Naive thymus-derived CD8-positive, alpha-beta T cell (primary cell): ENCODE results near the gene HAPLN1. TPM values are rescaled to one million over a fixed set of nuclear protein-coding genes. Genes with fewer than 3 reads are reported as not detected.
A peak's percentile ranks its signal among the peaks of the same experiment; 100 is the strongest.

ENCODE experiments used
- ATAC-seq, 2 donors: fragments of 150-1000 bp; cut with Tn5 transposase in 1 of 2; sonication (Bioruptor Pico), chemical (Tn5 transposase) in 1 of 2; 1 replicate in 1 of 2; 2 replicates in 1 of 2; pipeline ENCODE4 v1.10.0; 2021; ENCODE audit warnings: mild to moderate bottlenecking in 2 of 2, moderate library complexity in 2 of 2
- POLR2A ChIA-PET: fragments of 350-600 bp; sonication (Branson Sonifier 250); formaldehyde crosslinking; loops from one replicate; lab custom pipeline; 2021; ENCODE audit warnings: antibody characterized with exemption; lab: Charles Lee
- DNase-seq, 10 donors: peaks; one replicate each; pipeline versions ENCODE4 v3.0.0 to v3.0.0-alpha.2; 2020 to 2022
- H3K27ac Mint-ChIP-seq, 10 donors: one replicate each; pipeline ENCODE4 v1.8.0; 2020 to 2022; ENCODE audit warnings: mild to moderate bottlenecking in 10 of 10, mixed read lengths in 10 of 10, moderate library complexity in 4 of 10, inconsistent platforms in 1 of 10
- H3K27me3 Mint-ChIP-seq, 5 donors: one replicate each; pipeline ENCODE4 v1.8.0; 2021 to 2022; ENCODE audit warnings: mixed read lengths in 5 of 5
- H3K36me3 Mint-ChIP-seq, 3 donors: one replicate each; pipeline ENCODE4 v1.8.0; 2020 to 2022; ENCODE audit warnings: mixed read lengths in 3 of 3, mild to moderate bottlenecking in 2 of 3, inconsistent platforms in 1 of 3
- H3K4me1 Mint-ChIP-seq, 4 donors: one replicate each; pipeline ENCODE4 v1.8.0; 2021 to 2022; ENCODE audit warnings: mixed read lengths in 4 of 4
- H3K4me3 Mint-ChIP-seq, 10 donors: one replicate each; pipeline ENCODE4 v1.8.0; 2020 to 2022; ENCODE audit warnings: mild to moderate bottlenecking in 10 of 10, mixed read lengths in 10 of 10, moderate library complexity in 6 of 10, inconsistent platforms in 1 of 10
- H3K9me3 Mint-ChIP-seq, 9 donors: one replicate each; pipeline ENCODE4 v1.8.0; 2020 to 2022; ENCODE audit warnings: mixed read lengths in 9 of 9, mild to moderate bottlenecking in 3 of 9, inconsistent platforms in 1 of 9, moderate library complexity in 1 of 9
- polyA plus RNA-seq, 3 donors: library from polyadenylated mRNA; unstranded; fragments of 300-500 nt; fragmentation: Illumina TruSeq; gene quantifications; one replicate each; pipeline ENCODE4 v1.2.3, GENCODE V29; 2021
- total RNA-seq, 8 experiments: library from RNA in 2 of 8; stranded (reverse) in 2 of 8; gene quantifications; one replicate each; pipeline ENCODE4 v1.2.3 and lab custom pipeline; 2021 to 2026

Gene HAPLN1
- total and polyA plus RNA-seq, 5 experiments from 2014 or later: not detected

DNA sequence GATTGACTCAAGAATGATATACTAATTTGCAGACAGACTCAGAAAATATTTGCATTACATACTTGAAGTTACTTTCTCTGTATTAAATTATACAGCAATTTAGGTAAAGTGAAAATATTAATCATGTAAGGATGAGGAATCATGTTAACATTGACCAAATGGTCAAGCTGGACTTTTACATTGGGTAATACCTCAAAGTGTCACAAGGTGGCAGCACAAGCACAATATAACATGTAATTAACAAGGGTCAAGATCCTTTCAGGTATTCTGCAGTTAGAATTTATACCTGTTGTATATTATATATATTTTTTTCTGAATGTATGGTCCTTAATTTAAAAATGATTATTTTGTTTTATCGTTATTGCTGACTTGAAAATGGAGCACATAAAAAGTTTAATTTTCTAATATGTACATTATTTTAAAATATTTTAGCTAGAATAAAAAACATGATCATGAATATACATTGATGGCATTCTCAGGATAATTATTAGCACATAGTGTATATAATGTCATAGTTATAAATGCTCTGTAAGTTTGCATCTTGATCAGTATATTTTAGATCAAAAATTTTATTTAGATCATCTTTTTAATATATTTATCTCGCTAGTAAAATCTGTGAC lies 8.6 kb downstream of the HAPLN1 start:
- peak in 4 of 10 donors; percentile 9 to 22 (median 12) for DNase-seq
- H3K4me1 Mint-ChIP-seq: no peaks in the 10 kb centered on the region
- POLR2A ChIA-PET: no interaction called here

DNA sequence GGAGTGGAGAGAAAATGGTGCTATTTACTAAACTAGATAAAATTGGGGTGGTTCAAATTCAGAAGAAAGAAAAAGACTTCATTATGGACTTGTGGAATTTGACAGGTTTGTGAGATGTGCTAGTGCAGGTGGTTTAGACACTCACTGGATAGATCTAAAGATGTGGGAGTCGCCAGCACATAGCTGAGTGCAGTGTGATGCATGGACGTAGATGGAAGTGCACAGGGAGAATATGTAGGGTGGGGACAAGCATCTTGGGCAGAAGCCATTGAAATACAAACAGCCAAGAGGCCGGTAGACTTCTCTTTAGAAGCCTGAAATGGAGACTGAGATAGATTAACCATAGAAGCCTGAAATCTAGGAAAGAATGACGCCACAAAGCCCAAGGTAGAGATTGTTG lies 10.7 kb downstream of the HAPLN1 start:
- H3K36me3 Mint-ChIP-seq: no peaks in the 10 kb centered on the region
- DNase-seq (no peak), ATAC-seq (no peak)
- H3K4me3 Mint-ChIP-seq: no peak overlapping the region
- no peak overlapping the region for H3K27ac Mint-ChIP-seq
- POLR2A ChIA-PET: no interaction called here
- H3K4me1 Mint-ChIP-seq: no peaks in the 10 kb centered on the region
- H3K27me3 Mint-ChIP-seq: peaks cover 11 to 33% (median 13%) of the 10 kb centered on the region in 5 donors
- peaks cover 0 to 1% (median 0%) of the 10 kb centered on the region in 9 donors for H3K9me3 Mint-ChIP-seq

More for the DNA sequence above, 8.6 kb downstream of the HAPLN1 start:
- Mint-ChIP-seq H3K9me3 (no peaks in the 10 kb centered on the region), H3K4me3 (no peak overlapping the region), H3K36me3 (no peaks in the 10 kb centered on the region), H3K27ac (no peak overlapping the region), H3K27me3 (peaks cover 9 to 24% (median 13%) of the 10 kb centered on the region in 5 donors)
- ATAC-seq: no peak

DNA sequence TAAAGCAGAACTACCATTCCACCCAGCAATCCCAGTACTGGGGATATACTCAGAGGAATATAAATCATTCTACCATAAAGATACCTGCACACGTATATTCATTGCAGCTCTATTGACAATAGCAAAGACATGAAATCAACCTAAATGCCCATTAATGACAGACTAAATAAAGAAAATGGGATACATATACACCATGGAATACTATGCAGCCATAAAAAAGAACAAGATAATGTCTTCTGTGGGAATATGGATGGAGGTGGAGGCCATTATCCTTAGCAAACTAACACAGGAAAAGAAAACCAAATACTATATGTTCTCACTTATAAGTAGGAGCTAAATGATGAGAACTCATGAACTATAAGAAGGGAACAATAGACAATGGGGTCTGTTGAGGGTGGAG lies 12.5 kb downstream of the HAPLN1 start:
- peaks cover 0 to 7% (median 0%) of the 10 kb centered on the region in 9 donors for H3K9me3 Mint-ChIP-seq
- ATAC-seq: no peak
- H3K4me1 Mint-ChIP-seq: no peaks in the 10 kb centered on the region
- H3K27me3 Mint-ChIP-seq: peaks cover 12 to 35% (median 17%) of the 10 kb centered on the region in 5 donors
- no peaks in the 10 kb centered on the region for H3K36me3 Mint-ChIP-seq
- H3K4me3 Mint-ChIP-seq: no peak overlapping the region
- POLR2A ChIA-PET: no interaction called here
- DNase-seq: no peak
- no peak overlapping the region for H3K27ac Mint-ChIP-seq

DNA sequence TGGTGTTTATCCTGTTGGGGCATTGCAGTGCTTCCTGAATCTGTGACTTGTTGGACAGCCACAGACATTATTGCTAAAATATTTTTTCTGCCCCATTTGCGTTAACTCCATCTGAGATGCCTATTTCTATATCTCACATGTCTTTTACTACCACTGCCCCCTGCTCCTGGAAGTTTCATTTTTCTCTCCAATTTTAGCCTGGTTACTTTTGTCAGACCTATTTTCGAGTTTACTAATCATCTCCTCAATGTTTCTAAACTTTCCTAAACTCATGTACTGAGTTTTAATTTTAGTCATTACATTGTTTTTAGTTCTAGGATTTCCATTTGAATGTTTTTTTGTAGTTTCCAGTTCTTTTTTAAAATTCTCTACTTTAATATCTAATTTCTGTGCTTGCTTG lies 17.6 kb downstream of the HAPLN1 start:
- peaks cover 14 to 32% (median 19%) of the 10 kb centered on the region in 5 donors for H3K27me3 Mint-ChIP-seq
- POLR2A ChIA-PET: no interaction called here
- H3K4me3 Mint-ChIP-seq: no peak overlapping the region
- H3K36me3 Mint-ChIP-seq: no peaks in the 10 kb centered on the region
- ATAC-seq (no peak), DNase-seq (no peak)
- H3K4me1 Mint-ChIP-seq: no peaks in the 10 kb centered on the region
- no peak overlapping the region for H3K27ac Mint-ChIP-seq
- H3K9me3 Mint-ChIP-seq: peaks cover 0 to 7% (median 0%) of the 10 kb centered on the region in 9 donors

DNA sequence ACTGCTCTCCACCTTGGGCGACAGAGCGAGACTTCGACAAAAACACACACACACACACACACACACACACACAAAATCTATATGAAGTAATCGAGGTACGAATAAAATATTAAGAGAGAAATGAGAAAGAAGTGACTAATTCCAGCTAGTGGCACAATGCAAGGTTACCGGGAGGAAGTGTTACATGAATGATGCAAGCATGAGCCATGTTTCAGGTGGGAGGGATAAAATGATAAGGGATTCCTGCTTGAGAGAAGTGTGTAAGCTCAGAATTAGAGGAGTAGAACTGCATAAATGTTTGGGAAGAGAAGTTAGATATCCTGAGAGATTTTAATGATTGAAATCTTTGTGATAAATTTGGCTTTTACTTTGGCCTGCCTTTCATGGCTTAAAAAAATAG lies 18.8 kb downstream of the HAPLN1 start:
- no peaks in the 10 kb centered on the region for H3K36me3 Mint-ChIP-seq
- no peak for ATAC-seq
- H3K9me3 Mint-ChIP-seq: peaks cover 0 to 7% (median 0%) of the 10 kb centered on the region in 9 donors
- H3K27ac Mint-ChIP-seq: no peak overlapping the region
- H3K4me1 Mint-ChIP-seq: no peaks in the 10 kb centered on the region
- POLR2A ChIA-PET: no interaction called here
- H3K27me3 Mint-ChIP-seq: peaks cover 14 to 26% (median 16%) of the 10 kb centered on the region in 5 donors
- H3K4me3 Mint-ChIP-seq: no peak overlapping the region
- DNase-seq: no peak

DNA sequence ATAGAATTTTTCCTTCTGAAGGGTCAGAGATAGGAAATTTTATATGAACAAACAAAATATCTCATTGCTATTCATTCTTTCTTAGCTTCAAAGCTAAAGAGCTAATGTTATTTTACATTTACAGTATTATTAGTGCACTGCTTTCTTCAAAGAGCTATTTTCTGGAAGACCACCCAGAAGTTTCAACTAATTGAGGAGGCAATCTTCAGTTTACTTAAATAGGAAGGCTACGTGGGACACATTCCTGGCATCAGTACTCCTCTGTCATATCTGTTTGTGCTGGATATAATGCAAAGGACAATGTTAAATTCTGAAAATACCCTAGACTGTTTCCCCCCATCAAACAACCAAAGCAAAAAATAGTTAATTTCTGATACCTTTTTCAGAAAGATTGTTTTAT lies 30.8 kb downstream of the HAPLN1 start:
- Mint-ChIP-seq H3K9me3 (peaks cover 0 to 4% (median 0%) of the 10 kb centered on the region in 9 donors), H3K36me3 (no peaks in the 10 kb centered on the region), H3K4me3 (no peak overlapping the region), H3K27me3 (peaks cover 2 to 36% (median 14%) of the 10 kb centered on the region in 5 donors), H3K27ac (no peak overlapping the region), H3K4me1 (no peaks in the 10 kb centered on the region)
- POLR2A ChIA-PET: no interaction called here
- DNase-seq: no peak
- ATAC-seq: no peak

DNA sequence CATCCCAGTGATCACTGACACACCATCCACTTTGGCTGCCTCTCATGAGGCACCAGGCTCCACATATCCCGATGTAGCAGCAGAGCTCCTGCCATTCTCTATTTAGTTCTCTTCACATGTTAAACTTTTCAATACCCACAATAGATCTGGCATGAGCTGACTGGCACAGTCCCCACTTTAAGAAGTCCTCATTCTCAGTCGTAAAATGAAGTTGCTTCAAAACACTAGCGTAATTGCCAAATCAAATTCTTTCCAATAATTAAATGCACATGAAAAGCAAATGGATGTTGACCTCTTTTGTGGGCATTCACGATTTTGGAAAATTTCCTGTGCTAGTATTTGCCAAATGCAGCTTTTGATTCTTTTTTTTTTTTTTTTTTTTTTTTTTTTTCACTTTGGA lies 32.4 kb downstream of the HAPLN1 start:
- peaks cover 6 to 36% (median 16%) of the 10 kb centered on the region in 5 donors for H3K27me3 Mint-ChIP-seq

DNA sequence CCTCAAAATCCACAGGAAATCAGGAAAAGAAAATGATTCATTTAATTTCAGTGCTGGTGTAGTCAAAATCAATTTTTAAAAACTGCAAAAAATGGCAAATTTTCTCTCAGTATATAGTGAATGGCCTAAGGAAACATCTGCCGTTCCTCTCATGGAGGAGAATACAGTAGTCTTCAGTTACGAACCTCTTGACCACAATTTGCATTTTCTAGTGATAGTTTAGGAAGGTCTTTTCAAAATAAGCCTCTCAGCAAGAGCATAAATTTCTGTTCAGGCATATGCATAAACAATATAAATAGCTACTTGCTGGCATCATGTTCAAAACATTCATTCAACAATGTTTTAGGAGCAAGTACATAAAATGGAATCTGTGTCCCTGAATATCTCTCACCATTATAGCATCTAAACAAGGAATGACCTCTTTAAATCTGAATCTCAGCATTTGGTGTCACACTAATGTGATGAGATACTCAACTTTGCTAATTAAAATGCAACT lies 33.5 kb downstream of the HAPLN1 start:
- ATAC-seq (no peak), DNase-seq (no peak)
- Mint-ChIP-seq H3K9me3 (peaks cover 0 to 4% (median 0%) of the 10 kb centered on the region in 9 donors), H3K27ac (no peak overlapping the region), H3K4me3 (no peak overlapping the region), H3K27me3 (peaks cover 6 to 35% (median 18%) of the 10 kb centered on the region in 5 donors), H3K4me1 (no peaks in the 10 kb centered on the region), H3K36me3 (no peaks in the 10 kb centered on the region)
- POLR2A ChIA-PET: no interaction called here

More for the DNA sequence above, 32.4 kb downstream of the HAPLN1 start:
- H3K4me1 Mint-ChIP-seq: no peaks in the 10 kb centered on the region
- POLR2A ChIA-PET: no interaction called here
- ATAC-seq: no peak
- H3K27ac Mint-ChIP-seq: no peak overlapping the region
- no peak for DNase-seq
- peaks cover 0 to 4% (median 0%) of the 10 kb centered on the region in 9 donors for H3K9me3 Mint-ChIP-seq
- no peak overlapping the region for H3K4me3 Mint-ChIP-seq
- H3K36me3 Mint-ChIP-seq: no peaks in the 10 kb centered on the region

DNA sequence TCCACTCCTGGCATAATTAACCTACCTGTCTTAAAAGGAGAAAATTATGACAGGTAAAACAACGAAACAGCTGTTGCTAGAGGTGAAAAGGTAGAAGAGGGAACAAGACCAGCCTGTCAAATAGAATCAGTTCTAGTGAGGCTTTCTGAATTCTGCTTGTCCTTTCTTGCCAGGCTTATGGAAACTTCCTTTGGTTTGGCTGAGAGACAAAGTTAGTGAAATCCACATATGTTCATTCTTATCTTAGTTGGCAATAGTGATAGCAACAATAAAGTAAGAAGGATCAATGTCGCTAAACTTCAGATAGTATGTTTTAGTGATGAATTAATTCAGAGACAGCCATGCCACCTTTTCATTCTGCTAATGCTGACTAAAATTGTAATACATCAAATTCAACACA lies 34.4 kb downstream of the HAPLN1 start:
- Mint-ChIP-seq H3K36me3 (no peaks in the 10 kb centered on the region), H3K27me3 (peaks cover 6 to 26% (median 18%) of the 10 kb centered on the region in 5 donors)
- POLR2A ChIA-PET: no interaction called here

DNA sequence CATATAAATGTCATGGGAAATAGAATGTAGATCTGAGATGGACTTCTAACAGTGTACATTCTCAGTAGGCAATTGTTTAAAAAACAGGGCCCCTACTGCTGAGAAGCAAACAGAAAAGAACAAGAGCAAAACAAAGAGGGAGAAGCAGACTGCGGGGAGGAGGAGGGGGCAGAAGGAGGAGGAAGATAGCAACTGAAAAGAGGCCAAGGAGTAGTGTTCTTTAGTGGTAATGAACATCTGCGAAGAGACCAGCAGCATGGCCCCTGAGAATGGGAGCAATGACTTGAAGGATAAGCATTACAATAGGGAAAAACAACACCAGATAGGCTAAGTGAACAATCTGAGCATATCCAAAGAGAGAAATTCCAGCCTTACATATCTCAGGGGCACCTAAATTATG lies 36.8 kb downstream of the HAPLN1 start:
- Mint-ChIP-seq H3K9me3 (no peaks in the 10 kb centered on the region), H3K36me3 (no peaks in the 10 kb centered on the region), H3K27me3 (peaks cover 3 to 14% (median 12%) of the 10 kb centered on the region in 5 donors), H3K4me1 (no peaks in the 10 kb centered on the region), H3K4me3 (no peak overlapping the region), H3K27ac (no peak overlapping the region)
- ATAC-seq (no peak), DNase-seq (no peak)
- POLR2A ChIA-PET: no interaction called here

More for the DNA sequence above, 34.4 kb downstream of the HAPLN1 start:
- no peaks in the 10 kb centered on the region for H3K9me3 Mint-ChIP-seq
- ATAC-seq: no peak
- DNase-seq: no peak
- no peak overlapping the region for H3K27ac Mint-ChIP-seq
- H3K4me1 Mint-ChIP-seq: no peaks in the 10 kb centered on the region
- H3K4me3 Mint-ChIP-seq: no peak overlapping the region

DNA sequence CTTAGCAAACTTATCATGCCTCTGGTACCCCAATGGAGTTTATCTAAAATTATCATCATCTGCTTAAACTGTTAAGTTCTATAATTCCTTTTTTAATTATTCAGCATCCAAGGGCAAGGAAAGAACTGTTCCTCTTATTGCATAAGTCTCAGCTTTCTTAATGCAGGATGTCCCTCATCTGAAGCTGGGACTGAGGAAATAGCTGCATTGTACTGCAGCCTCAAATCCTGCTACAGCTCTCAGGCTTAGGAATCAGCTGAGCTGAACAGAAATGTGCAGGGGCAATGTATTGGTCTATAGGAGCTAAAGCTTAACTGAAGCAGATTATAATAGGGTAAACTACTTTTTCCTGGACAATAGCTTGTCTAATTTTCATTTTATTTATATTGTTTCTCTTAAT lies 48.0 kb downstream of the HAPLN1 start:
- POLR2A ChIA-PET: no interaction called here
- no peak overlapping the region for H3K27ac Mint-ChIP-seq
- ATAC-seq: no peak
- H3K36me3 Mint-ChIP-seq: no peaks in the 10 kb centered on the region
- H3K4me3 Mint-ChIP-seq: no peak overlapping the region
- no peak for DNase-seq
- H3K27me3 Mint-ChIP-seq: peaks cover 2 to 33% (median 9%) of the 10 kb centered on the region in 5 donors
- H3K9me3 Mint-ChIP-seq: peaks cover 0 to 11% (median 0%) of the 10 kb centered on the region in 9 donors
- H3K4me1 Mint-ChIP-seq: no peaks in the 10 kb centered on the region

DNA sequence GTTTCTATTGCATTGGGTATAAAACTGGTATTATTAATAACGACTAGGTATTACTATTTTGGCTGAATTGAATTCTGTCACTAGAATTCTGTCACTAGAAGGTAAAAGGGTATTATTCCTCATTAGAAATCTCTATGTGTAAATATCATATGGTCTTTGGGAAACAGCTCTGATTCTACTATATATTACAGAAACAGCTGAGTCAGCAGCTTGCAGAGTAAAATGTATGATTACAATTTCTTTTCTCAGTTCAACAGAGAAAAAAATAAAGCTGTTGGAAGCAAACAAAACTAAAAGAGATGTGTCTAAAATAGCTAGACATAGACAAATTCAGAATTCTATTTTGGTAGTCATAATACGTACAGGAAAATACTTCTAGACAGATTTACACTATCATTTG lies 48.5 kb downstream of the HAPLN1 start:
- peaks cover 2 to 29% (median 9%) of the 10 kb centered on the region in 5 donors for H3K27me3 Mint-ChIP-seq
- H3K27ac Mint-ChIP-seq: no peak overlapping the region
- POLR2A ChIA-PET: no interaction called here
- peaks cover 0 to 11% (median 0%) of the 10 kb centered on the region in 9 donors for H3K9me3 Mint-ChIP-seq
- no peak for ATAC-seq
- H3K4me3 Mint-ChIP-seq: no peak overlapping the region
- no peaks in the 10 kb centered on the region for H3K36me3 Mint-ChIP-seq
- DNase-seq: no peak
- H3K4me1 Mint-ChIP-seq: no peaks in the 10 kb centered on the region

DNA sequence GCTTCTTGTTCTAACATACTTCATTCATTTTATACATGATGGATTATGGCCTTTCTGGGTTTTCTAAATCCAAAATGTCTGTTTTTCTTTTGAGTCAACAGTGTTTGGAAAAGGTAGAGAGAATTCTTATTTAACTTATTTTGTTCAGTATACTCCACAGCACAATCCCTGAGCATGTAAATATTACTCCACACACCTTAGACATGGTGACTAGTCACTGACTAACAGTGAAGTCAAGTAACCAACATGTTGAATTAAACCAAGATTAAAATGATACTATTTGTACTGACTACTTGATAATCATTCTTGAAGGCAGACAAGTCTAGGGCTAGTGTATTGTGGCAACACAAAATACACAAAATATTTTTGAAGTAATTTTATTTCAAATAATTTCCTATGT lies 55.0 kb downstream of the HAPLN1 start:
- H3K4me1 Mint-ChIP-seq: no peaks in the 10 kb centered on the region
- H3K9me3 Mint-ChIP-seq: peaks cover 0 to 11% (median 0%) of the 10 kb centered on the region in 9 donors
- DNase-seq (no peak), ATAC-seq (no peak)
- no peaks in the 10 kb centered on the region for H3K36me3 Mint-ChIP-seq
- H3K27ac Mint-ChIP-seq: no peak overlapping the region
- H3K4me3 Mint-ChIP-seq: no peak overlapping the region
- POLR2A ChIA-PET: no interaction called here
- H3K27me3 Mint-ChIP-seq: peaks cover 1 to 21% (median 6%) of the 10 kb centered on the region in 5 donors
